GM12801 (cell line): ENCODE data around the gene PRAC2.

Experiments
- TF ChIP-seq, protein P1 (sequence below): IDR thresholded peaks from one replicate; pipeline ENCODE4 v1.5.1; 2011; ENCODE audit warnings: control low read depth; ENCODE audit not compliant: insufficient read length; ENCODE audit errors: extremely low read depth

PRAC2 gene

DNA sequence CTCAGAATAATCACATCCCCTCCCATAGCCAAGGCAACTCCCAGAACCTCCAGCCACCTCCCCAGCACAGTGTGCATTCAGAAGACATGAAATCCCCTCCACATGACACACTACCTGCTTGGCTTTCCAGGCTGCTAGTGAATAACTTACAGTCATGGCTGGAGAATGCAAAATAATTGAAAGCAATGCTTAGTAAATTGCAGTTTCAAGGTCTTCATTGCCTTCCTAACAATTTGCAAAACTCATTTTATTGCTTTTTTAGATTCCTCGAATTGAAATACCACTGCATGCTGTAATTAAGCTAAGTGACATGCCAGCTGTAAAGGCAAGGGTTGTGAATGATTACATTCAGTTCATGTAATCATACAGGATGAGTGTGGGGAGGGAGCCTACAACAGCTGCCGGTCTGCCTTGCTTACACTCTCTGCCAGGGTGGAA, 34.6 kb downstream of the PRAC2 start:
- TF ChIP-seq, protein P1, sequence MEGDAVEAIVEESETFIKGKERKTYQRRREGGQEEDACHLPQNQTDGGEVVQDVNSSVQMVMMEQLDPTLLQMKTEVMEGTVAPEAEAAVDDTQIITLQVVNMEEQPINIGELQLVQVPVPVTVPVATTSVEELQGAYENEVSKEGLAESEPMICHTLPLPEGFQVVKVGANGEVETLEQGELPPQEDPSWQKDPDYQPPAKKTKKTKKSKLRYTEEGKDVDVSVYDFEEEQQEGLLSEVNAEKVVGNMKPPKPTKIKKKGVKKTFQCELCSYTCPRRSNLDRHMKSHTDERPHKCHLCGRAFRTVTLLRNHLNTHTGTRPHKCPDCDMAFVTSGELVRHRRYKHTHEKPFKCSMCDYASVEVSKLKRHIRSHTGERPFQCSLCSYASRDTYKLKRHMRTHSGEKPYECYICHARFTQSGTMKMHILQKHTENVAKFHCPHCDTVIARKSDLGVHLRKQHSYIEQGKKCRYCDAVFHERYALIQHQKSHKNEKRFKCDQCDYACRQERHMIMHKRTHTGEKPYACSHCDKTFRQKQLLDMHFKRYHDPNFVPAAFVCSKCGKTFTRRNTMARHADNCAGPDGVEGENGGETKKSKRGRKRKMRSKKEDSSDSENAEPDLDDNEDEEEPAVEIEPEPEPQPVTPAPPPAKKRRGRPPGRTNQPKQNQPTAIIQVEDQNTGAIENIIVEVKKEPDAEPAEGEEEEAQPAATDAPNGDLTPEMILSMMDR = no peak

DNA sequence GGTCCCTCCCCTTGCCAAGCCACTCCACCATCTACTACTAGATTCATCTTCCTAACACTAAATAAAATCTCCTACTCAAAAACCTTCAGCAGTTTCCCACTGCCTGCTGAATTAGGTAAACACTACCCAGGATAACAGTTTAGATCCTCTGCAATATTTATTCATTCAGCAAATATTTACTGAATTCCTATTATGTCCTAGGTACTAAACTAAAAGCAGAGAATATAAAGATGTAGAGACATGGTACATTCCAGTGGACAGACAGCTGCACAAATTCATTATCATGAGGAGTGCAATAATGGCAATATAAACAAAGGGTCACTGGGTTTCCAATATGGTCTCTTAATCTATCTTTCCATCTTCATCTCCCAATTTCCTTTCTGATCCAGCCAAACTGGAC, 36.3 kb downstream of the PRAC2 start:
- TF ChIP-seq, protein P1 = no peak

DNA sequence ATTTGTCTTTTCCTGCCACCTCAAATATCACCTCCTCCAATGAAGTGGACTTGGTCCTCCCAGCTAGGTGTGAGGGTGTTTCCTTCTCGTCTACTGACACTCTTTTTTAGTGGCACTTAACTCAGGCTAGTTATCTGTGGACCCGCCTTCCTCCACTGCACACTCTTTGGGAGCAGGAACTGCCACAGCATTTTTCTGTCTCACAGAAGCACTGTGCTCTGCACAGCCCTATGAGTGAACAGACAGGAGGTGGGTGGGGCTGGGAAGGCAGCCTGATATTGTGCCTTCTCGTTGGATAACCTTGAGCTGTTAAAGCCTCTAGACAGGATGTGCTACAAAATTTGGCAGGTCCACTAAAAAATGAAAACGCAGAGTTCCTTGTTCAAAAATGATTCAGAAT, 37.4 kb downstream of the PRAC2 start:
- TF ChIP-seq, protein P1 = no peak

DNA sequence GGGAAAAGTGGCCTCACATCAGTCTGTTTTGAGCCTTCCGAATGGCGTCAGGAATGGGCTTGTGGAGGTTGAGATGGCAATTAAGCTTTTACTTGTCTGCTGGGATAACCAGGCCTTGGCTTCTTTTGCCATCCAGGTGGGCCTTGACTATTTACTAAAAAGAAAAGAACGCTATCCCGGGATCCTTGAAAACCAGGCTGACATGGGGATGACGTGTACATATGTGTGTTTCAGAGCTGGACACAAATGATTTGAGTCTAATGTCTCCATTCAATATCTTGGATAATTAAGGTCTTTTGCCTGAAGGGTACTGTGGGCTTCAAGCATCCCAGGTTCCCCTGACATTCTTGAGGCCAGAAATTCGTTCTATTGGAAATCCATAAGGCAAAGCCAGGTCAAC, 38.1 kb downstream of the PRAC2 start:
- TF ChIP-seq, protein P1 = no peak

DNA sequence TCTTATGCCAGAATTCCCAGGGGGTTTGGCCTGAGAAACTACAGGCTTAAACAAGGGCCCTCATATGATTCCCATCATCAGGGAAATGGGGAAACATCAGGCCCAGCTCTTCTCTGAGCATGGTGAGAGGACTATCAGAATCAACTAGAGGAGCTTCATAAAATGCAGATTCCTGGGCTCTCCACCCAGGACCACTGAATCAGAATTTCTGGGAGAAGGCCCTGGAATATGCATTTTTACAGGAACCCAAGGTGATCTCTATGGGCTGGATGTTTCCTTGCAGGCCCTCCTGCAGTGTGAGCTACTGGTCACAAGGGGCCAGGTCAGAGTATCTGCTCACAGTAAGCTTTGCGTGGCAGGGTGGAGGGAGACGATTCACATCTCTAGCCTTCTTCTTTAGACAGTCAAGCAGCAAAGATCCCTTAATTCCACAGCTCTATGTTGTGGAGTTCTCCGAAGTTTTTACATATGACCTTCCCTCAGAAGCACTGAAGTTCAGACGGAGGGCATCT, 44.3 kb downstream of the PRAC2 start:
- TF ChIP-seq, protein P1 = no peak

DNA sequence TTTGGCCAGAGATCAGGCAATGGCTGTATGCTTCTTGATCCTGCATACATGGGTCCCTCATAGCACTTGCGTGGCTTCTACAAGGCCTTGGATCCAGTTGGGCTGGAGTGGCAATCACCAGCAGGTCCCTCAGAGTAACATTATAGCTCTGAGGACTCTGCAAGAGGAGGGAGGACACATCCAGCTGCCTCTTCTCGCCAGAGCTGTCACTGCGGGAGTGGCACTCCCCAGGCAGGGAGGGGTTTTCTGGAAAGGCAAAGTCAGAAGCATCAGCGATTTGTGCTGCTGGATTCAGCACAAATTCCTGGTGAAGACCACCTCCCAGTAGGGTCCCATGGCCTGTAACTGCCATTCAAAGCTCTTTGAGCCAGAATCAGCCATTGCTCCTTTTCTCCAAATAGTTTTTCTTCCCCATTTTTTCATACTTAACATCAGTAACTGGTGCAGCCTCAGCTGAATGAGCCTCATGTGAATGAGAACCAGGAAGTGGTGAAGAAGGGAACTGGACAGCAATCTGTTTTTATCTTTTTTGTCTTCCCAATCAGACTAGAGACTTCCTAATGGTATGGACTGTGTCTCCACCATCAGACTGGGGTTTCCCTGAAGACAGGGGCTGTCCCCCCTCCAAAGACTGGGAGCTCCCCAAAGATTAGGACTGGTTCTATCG, 46.2 kb downstream of the PRAC2 start:
- TF ChIP-seq, protein P1 = no peak

DNA sequence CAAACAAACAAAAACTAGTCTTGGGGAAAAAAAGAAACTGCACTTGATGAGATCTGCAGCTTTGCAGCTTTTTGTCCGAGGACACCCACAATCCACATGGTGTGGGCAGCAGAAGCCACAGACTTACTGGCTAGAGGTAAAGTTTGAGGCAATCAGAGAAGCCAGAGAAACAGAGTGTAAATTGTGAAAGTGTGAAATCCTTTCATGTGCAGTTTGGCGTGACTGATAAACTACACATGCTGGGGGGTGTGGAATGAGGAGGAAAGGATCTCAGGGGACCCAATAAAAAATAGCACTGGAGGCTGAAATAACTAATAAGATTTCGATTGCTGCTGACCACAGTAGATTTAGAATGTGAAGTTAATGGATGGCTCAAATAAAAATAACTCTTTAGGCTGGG, 48.0 kb downstream of the PRAC2 start:
- TF ChIP-seq, protein P1 = no peak

DNA sequence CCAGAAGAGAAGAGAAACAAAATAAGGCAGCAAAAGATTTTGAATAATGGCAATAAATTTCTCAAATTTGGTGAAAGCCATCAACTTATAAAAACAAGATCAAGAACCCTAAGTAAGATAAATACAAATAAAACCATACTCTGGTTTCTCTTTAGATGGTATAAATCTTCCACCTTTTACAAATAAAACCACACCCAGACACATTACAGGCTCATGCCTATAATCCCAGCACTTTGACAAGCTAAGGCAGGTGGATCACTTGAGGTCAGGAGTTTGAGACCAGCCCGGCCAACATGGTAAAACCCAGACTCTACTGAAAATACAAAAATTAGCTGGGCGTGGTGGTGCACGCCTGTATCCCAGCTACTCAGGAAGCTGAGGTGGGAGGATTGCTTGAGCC, 50.3 kb downstream of the PRAC2 start:
- TF ChIP-seq, protein P1 = no peak
